Stimulated activated naive CD8-positive, alpha-beta T cell treated with anti-CD3 and anti-CD28 coated beads, Interleukin-15, amount 100 ng/mL, for 72 hours (primary cell): ENCODE data around the gene RAPGEF3.
A peak's percentile ranks its signal among the peaks of the same experiment; 100 is the strongest.

ENCODE experiments used
- ATAC-seq: fragments of 150-1000 bp; cut with Tn5 transposase; 2 replicates; pipeline ENCODE4 v1.10.0; 2021; ENCODE audit warnings: mild to moderate bottlenecking, moderate library complexity
- DNase-seq, 2 donors: peaks; one replicate each; pipeline ENCODE4 v3.0.0; 2021 to 2022
- H3K27ac Mint-ChIP-seq, 2 donors: one replicate each; pipeline ENCODE4 v1.8.0; 2022; ENCODE audit warnings: mild to moderate bottlenecking in 2 of 2, mixed read lengths in 2 of 2, moderate library complexity in 2 of 2
- H3K27me3 Mint-ChIP-seq: one replicate; pipeline ENCODE4 v1.8.0; 2022; ENCODE audit warnings: mixed read lengths
- H3K4me1 Mint-ChIP-seq: one replicate; pipeline ENCODE4 v1.8.0; 2022; ENCODE audit warnings: mild to moderate bottlenecking, mixed read lengths
- H3K4me3 Mint-ChIP-seq, 2 donors: one replicate each; pipeline ENCODE4 v1.8.0; 2022; ENCODE audit warnings: mild to moderate bottlenecking in 2 of 2, mixed read lengths in 2 of 2, moderate library complexity in 1 of 2
- H3K9me3 Mint-ChIP-seq, 2 donors: one replicate each; pipeline ENCODE4 v1.8.0; 2022; ENCODE audit warnings: mixed read lengths in 2 of 2

RAPGEF3 gene

GRCh38 chr12:47747126-47747525 lies 11.6 kb downstream of the RAPGEF3 start:
- peaks cover 8% of the 10 kb centered on the region for H3K4me1 Mint-ChIP-seq
- no peak overlapping the region for H3K4me3 Mint-ChIP-seq
- no peak overlapping the region for H3K27ac Mint-ChIP-seq
- peaks cover 37% of the 10 kb centered on the region for H3K27me3 Mint-ChIP-seq
- DNase-seq, result no peak
- H3K9me3 Mint-ChIP-seq, result no peaks in the 10 kb centered on the region
- ATAC-seq, result no peak

DNA sequence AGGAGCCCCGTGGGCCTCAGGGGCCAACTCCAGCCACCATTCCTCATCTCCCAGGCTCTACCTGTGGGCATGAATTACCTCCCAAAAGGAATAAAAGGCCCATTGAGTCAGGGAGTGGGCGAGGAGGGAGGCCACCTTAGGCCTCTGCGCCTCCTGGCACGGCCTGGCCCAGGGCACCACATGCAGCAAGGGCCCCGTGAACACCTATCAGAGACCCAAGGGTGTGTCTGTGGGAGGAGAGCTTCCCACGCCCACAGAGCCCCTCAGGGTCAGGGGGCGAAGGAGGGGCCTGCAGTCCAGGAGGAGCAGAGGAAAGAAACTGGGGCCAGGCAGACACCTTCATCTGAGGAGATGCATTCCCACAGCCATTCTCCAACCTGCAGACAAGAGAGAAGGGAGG lies 12.2 kb downstream of the RAPGEF3 start:
- ATAC-seq (no peak), DNase-seq (no peak)
- Mint-ChIP-seq H3K4me1 (peaks cover 10% of the 10 kb centered on the region), H3K4me3 (no peak overlapping the region), H3K27me3 (peaks cover 37% of the 10 kb centered on the region), H3K9me3 (no peaks in the 10 kb centered on the region), H3K27ac (peak overlapping the region; percentile 21 to 69)

GRCh38 chr12:47746073-47746472 lies 12.6 kb downstream of the RAPGEF3 start:
- no peak for DNase-seq

GRCh38 chr12:47745485-47746041 lies 13.1 kb downstream of the RAPGEF3 start:
- H3K4me1 Mint-ChIP-seq, result peaks cover 20% of the 10 kb centered on the region
- no peak overlapping the region for H3K27ac Mint-ChIP-seq

More at GRCh38 chr12:47746073-47746472, 12.6 kb downstream of the RAPGEF3 start:
- Mint-ChIP-seq H3K4me3 (no peak overlapping the region), H3K9me3 (no peaks in the 10 kb centered on the region), H3K27ac (peak overlapping the region; percentile 21 to 69), H3K27me3 (peaks cover 37% of the 10 kb centered on the region), H3K4me1 (peaks cover 15% of the 10 kb centered on the region)
- no peak for ATAC-seq

DNA sequence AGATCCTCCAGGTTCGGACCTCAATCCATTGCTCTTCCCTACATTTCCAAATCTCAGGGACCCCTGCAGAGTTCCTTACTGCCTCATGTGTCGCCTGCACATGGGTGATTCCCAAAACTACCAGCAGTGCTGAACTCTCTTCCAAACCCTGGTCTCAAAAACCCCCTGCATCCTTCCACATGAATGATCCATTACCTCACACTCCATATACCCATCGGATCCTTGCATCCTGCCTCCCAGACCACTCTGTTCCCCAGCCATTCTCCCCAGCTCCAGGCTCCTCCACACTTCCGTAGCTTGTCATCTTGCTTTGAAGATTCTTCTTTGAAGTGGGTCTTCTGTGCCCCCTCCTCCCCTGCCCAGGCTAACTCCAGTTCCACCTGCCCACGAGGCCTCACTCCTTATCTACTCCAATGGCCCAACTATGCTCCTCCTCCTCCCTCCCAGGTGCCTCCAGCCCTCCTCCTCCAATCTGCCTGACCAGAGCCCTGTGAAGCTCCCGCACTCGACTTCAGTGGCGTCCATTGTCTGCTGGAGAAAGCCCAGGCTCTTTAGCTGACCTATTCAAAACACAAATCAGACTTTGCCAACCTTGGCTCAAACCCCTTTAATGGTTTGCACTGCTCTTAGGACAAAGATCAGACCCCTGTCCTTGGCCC lies 13.8 kb downstream of the RAPGEF3 start:
- no peak for DNase-seq
- Mint-ChIP-seq H3K9me3 (no peaks in the 10 kb centered on the region), H3K27me3 (peaks cover 33% of the 10 kb centered on the region), H3K27ac (no peak overlapping the region), H3K4me1 (peaks cover 26% of the 10 kb centered on the region), H3K4me3 (no peak overlapping the region)
- ATAC-seq, result no peak

More at GRCh38 chr12:47745485-47746041, 13.1 kb downstream of the RAPGEF3 start:
- Mint-ChIP-seq H3K4me3 (no peak overlapping the region), H3K27me3 (peaks cover 37% of the 10 kb centered on the region), H3K9me3 (no peaks in the 10 kb centered on the region)
- ATAC-seq (no peak), DNase-seq (no peak)

DNA sequence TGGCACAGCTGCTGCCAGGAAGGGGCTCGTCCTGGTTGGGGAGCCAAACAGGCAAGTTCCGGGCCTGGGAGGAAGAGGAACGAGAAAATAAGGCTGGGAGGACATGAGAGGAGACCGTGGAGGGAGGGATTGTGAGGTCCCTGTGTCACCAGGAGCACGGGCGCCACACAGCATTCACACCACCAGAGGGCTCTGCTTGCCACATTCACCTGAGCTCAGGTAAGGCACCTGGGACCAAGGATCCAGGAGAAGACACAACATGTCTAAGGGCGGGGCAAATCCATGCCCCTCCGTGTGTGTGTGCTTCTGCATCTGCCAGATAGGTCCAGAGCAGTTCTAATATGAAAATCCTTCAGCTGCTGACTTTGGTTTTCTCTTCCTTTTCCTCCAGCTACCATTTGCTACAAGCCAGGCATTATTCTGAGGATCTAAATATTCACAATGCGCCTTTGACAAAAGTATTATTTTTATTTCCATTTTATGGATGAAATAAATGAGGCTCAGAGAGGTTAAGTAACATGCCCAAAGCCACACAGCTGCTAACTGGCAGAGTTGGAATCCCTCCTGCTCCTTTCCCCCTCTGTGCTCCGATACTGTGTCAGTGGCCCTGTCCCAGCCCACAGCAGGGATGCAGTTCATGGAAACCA lies 14.6 kb downstream of the RAPGEF3 start:
- H3K4me1 Mint-ChIP-seq, result peaks cover 34% of the 10 kb centered on the region
- no peak overlapping the region for H3K4me3 Mint-ChIP-seq
- peak; percentile 33 to 54 for DNase-seq
- H3K27ac Mint-ChIP-seq, result no peak overlapping the region
- H3K27me3 Mint-ChIP-seq, result peaks cover 29% of the 10 kb centered on the region
- H3K9me3 Mint-ChIP-seq, result no peaks in the 10 kb centered on the region
- ATAC-seq, result no peak

GRCh38 chr12:47743311-47743860 lies 15.3 kb downstream of the RAPGEF3 start:
- H3K27me3 Mint-ChIP-seq, result peaks cover 29% of the 10 kb centered on the region
- ATAC-seq, result no peak
- no peak overlapping the region for H3K27ac Mint-ChIP-seq
- H3K4me3 Mint-ChIP-seq, result no peak overlapping the region
- H3K9me3 Mint-ChIP-seq, result no peaks in the 10 kb centered on the region
- H3K4me1 Mint-ChIP-seq, result peaks cover 42% of the 10 kb centered on the region
- no peak for DNase-seq

DNA sequence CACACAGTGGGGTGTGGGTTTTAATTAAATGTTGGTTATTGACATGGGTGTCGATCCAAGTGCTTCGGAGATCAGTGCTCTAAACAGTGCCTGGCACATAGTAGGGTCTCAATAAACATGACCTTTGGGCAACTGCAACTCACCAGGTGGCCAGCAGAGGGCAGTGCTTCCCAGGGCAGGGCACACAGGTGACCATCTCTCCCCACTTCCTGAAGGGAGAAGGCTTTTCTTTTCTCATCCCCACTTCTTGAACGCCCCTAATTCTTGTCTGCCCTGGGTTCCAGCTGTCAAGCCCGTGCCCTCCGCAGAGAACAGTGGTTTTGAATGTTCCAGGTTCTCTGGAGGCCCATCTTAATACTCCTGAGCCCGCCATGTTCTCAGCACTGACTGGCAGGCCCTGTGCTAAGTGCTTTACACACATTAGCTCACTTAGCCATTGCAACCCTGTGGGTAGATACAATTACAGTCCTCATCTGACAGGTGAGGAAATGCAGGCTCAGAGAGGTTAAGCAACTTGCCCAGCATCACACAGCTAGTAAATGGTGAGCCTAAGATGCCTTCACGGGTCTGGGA lies 16.3 kb downstream of the RAPGEF3 start:
- peaks cover 29% of the 10 kb centered on the region for H3K27me3 Mint-ChIP-seq
- H3K4me3 Mint-ChIP-seq, result no peak overlapping the region
- DNase-seq (peak; percentile 70), ATAC-seq (peak; percentile 34)
- peaks cover 45% of the 10 kb centered on the region for H3K4me1 Mint-ChIP-seq
- no peak overlapping the region for H3K27ac Mint-ChIP-seq
- H3K9me3 Mint-ChIP-seq, result no peaks in the 10 kb centered on the region

DNA sequence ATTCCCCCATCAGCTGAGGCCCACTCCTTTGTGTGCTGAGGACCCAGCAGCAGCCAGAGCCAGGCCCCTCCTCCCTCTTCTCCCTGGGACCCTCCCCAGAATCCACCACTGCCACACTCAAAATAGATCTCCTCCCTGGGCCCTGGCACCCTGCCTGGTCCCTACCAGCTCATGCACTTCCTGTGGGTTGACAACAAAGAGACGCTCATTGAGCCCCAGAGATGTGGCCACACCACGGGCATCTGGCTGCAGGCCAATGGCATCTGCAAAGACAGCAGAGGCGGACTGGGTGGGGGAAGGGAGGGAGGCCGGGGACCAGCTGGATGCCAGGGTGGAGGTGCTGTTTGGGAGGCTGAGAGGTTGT lies 17.4 kb downstream of the RAPGEF3 start:
- peaks cover 45% of the 10 kb centered on the region for H3K4me1 Mint-ChIP-seq
- peaks cover 25% of the 10 kb centered on the region for H3K27me3 Mint-ChIP-seq

DNA sequence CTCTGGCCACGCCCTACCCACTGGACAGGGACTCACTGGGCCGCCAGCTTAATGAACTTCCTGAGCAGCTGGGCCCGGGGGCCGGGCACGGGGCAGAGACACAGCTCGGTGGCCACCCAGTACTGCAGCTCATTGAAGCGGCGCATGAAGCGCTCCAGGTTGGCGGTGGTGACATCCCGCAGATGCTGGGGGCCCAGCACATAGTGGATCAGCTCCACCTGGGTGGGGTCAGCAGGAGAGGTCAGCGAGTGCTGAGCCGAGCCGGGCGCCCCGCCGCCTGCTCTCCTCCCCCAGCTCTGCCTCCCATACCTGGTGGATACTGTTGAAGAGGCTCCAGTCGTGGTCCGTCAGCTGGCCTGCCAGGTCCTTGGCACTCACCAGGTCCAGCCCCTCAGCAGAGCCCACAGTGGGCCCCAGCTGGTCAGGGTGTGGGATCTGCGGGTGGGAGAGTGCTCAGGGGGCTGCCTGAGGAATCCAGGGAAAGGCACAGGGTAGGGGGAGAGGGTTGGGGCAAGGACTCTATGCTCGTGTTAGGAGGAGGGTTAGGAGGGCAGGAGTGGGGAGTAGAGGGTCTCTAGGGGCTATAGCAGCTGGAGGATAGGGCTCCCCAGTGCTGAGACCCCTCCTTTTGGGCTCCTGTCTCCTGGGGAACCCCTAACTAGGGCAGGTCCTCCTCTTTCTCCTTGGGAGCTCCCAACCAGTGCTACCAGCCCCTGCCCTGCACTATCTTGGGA lies 17.9 kb downstream of the RAPGEF3 start:
- peak; percentile 6 for ATAC-seq
- no peaks in the 10 kb centered on the region for H3K9me3 Mint-ChIP-seq
- H3K27ac Mint-ChIP-seq, result no peak overlapping the region
- peak overlapping the region in 1 of 2 donors; percentile 16 for H3K4me3 Mint-ChIP-seq
- no peak for DNase-seq
- H3K4me1 Mint-ChIP-seq, result peaks cover 45% of the 10 kb centered on the region
- peaks cover 23% of the 10 kb centered on the region for H3K27me3 Mint-ChIP-seq

More for the DNA sequence above, 17.4 kb downstream of the RAPGEF3 start:
- Mint-ChIP-seq H3K9me3 (no peaks in the 10 kb centered on the region), H3K27ac (no peak overlapping the region), H3K4me3 (peak overlapping the region in 1 of 2 donors; percentile 16)
- ATAC-seq (peak; percentile 83), DNase-seq (peak; percentile 46 to 78)

DNA sequence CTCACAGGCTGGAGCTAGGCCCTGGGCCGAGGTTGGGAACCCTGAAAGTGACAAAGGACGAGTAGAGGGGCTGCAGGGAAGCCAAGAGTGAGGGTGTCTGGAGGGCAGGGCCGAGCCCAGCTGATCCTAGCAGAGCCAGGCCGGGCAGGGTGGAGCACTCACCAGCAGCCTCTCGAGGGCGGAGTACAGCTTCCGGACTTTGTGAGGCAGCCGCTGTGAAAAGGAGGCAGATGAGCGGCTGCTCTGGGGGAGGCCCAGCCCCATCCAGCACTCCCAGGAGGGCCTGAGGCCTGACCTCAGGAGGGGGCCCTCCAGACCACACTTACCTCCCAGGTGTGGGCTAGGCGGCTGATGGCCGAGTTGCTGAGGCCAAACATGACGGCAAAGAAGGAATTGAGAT lies 18.7 kb downstream of the RAPGEF3 start:
- H3K4me3 Mint-ChIP-seq, result no peak overlapping the region
- peaks cover 45% of the 10 kb centered on the region for H3K4me1 Mint-ChIP-seq
- ATAC-seq (no peak), DNase-seq (no peak)
- H3K27ac Mint-ChIP-seq, result peak overlapping the region in 1 of 2 donors; percentile 46
- H3K9me3 Mint-ChIP-seq, result no peaks in the 10 kb centered on the region
- H3K27me3 Mint-ChIP-seq, result peaks cover 16% of the 10 kb centered on the region

DNA sequence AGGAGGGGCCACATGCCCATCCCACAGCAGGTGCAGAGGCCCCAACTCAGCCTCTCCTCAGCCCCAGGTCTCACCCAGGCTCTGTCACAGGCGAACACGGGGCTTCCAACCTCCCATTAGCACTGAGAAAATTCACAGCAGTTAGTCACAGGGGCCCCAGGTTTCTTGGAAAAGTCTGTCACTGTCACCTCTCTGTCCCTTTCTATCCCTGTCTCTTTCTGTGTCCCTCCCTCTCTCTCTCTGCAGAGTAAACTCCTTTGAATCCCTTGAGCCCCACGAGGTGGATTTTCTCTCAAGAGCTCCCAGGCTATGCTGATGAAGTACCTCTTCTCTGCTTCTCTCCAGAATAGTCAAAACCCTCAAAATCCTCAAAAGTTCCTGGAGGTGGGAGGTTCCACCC lies 19.4 kb downstream of the RAPGEF3 start:
- ATAC-seq, result no peak
- DNase-seq, result no peak
- peaks cover 10% of the 10 kb centered on the region for H3K27me3 Mint-ChIP-seq
- H3K4me3 Mint-ChIP-seq, result no peak overlapping the region
- no peaks in the 10 kb centered on the region for H3K9me3 Mint-ChIP-seq
- peak overlapping the region in 1 of 2 donors; percentile 0 for H3K27ac Mint-ChIP-seq
- peaks cover 45% of the 10 kb centered on the region for H3K4me1 Mint-ChIP-seq

- Mint-ChIP-seq H3K27me3 (peaks cover under 1% of the 10 kb centered on the region), H3K4me1 (peaks cover 36% of the 10 kb centered on the region), H3K4me3 (no peak overlapping the region), H3K27ac (peak overlapping the region in 1 of 2 donors; percentile 56), H3K9me3 (no peaks in the 10 kb centered on the region)
- ATAC-seq (no peak), DNase-seq (no peak)
These were observed 20.6 kb downstream of the RAPGEF3 start for GRCh38 chr12:47737936-47738594.

DNA sequence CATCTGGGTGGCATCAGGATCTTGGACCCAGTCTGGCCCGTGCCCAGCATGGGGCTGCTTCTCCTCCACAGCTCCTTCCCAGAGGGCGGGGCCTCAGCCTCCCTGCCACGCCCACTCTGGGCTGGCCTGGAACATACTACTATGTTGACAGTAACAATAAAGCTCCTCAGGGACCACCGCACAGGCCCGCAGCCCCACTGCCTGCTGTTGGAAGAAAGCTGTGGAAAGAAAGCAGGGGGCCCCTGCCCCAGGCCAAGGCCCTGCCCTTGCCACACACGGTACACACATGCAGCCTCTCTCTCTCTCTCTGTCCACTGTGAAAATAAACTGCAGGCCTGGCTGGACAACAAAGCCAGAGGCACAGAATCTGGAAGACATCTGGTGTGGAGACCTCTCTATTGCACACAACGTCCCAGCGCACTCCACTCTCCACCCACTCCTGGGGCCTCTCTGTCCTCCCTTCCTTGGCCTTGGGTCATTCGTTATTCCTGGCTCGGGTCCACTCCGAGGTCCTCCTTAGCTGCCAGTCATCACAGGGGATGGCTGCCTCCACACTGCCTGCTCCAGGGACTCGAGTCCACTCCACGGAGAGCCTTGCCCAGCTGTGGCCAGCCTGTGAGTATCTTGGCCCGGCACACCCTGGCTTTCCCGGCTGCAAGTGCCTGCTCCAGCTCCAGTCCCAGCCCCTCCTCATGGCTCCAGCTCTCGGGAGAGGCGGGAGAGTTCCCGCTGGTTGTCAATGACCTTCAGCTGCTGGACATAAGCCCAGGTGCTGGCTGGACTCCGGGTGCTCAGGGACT lies 21.6 kb downstream of the RAPGEF3 start:
- Mint-ChIP-seq H3K4me3 (no peak overlapping the region), H3K4me1 (peaks cover 36% of the 10 kb centered on the region), H3K27ac (peak overlapping the region in 1 of 2 donors; percentile 67), H3K27me3 (no peaks in the 10 kb centered on the region), H3K9me3 (no peaks in the 10 kb centered on the region)
- no peak for ATAC-seq
- DNase-seq, result no peak
